HG03135 (cell line): ENCODE measurements around the gene TMEM237.

Source experiments
- ATAC-seq: cut with Tn5 transposase; IDR thresholded peaks from one replicate; pipeline ENCODE4 v1.9.1; 2021; ENCODE audit warnings: mild to moderate bottlenecking, moderate library complexity; ENCODE audit not compliant: unreplicated experiment

Gene TMEM237

GRCh38 chr2:201642579-201643215 lies 606 bp downstream of the TMEM237 start:
- ATAC-seq, result peak; percentile 82

GRCh38 chr2:201642086-201642578 lies 1.2 kb downstream of the TMEM237 start:
- ATAC-seq, result peak; percentile 35

GRCh38 chr2:201639205-201639604 lies 4.1 kb downstream of the TMEM237 start:
- ATAC-seq, result no peak

GRCh38 chr2:201638326-201638725 lies 5.0 kb downstream of the TMEM237 start:
- no peak for ATAC-seq

GRCh38 chr2:201633661-201634249 lies 9.5 kb downstream of the TMEM237 start:
- no peak for ATAC-seq

GRCh38 chr2:201631041-201631440 lies 12.3 kb downstream of the TMEM237 start:
- ATAC-seq, result no peak

GRCh38 chr2:201630577-201630976 lies 12.7 kb downstream of the TMEM237 start:
- no peak for ATAC-seq

GRCh38 chr2:201628545-201628944 lies 14.8 kb downstream of the TMEM237 start:
- no peak for ATAC-seq

- ATAC-seq, result no peak
Measured at GRCh38 chr2:201622306-201622970, 20.9 kb downstream of the TMEM237 start.

- no peak for ATAC-seq
Measured at GRCh38 chr2:201621293-201621999, 21.9 kb downstream of the TMEM237 start.

GRCh38 chr2:201618744-201619662 lies 24.3 kb downstream of the TMEM237 start:
- no peak for ATAC-seq

- no peak for ATAC-seq
Measured at GRCh38 chr2:201608021-201608420, 35.3 kb downstream of the TMEM237 start.

- ATAC-seq, result no peak
Measured at GRCh38 chr2:201607568-201607967, 35.7 kb downstream of the TMEM237 start.

GRCh38 chr2:201600906-201601305 lies 42.4 kb downstream of the TMEM237 start:
- ATAC-seq, result no peak

- ATAC-seq, result no peak
Measured at GRCh38 chr2:201597397-201597796, 45.9 kb downstream of the TMEM237 start.

- no peak for ATAC-seq
Measured at GRCh38 chr2:201580486-201580885, 62.8 kb downstream of the TMEM237 start.

- no peak for ATAC-seq
Measured at GRCh38 chr2:201579536-201579935, 63.8 kb downstream of the TMEM237 start.

- no peak for ATAC-seq
Measured at GRCh38 chr2:201575971-201576370, 67.3 kb downstream of the TMEM237 start.

- ATAC-seq, result no peak
Measured at GRCh38 chr2:201574766-201575165, 68.5 kb downstream of the TMEM237 start.

- no peak for ATAC-seq
Measured at GRCh38 chr2:201572846-201573508, 70.3 kb downstream of the TMEM237 start.
